ENCODE results near the gene EGFL6. TPM values are rescaled to one million over a fixed set of nuclear protein-coding genes. Genes with fewer than 3 reads are reported as not detected.
A peak's percentile ranks its signal among the peaks of the same experiment; 100 is the strongest.

The EGFL6 gene
- not detected in 2 replicates for total RNA-seq (2014; rRNA removed; shearing (Covaris generic))
- not detected in 2 replicates for total RNA-seq (2022)
- percentile 6 among the genes with signal in this experiment for Bru-seq, nascent RNA
- percentile 6 among the genes with signal in this experiment for BruChase-seq, experiment 1, labeled RNA remaining after a 6-hour chase
- not detected for BruChase-seq, experiment 2, labeled RNA remaining after a 2-hour chase
- long read RNA-seq = 0 reads

- POLR2A ChIA-PET = interaction anchor here (0.9 kb wide), 1 partner anchor 11 kb away, joined by 3 read pairs; no protein-coding TSS in a partner anchor
Observed at GRCh38 chrX:13569479-13570260, at the start of gene EGFL6. EGFL6 (plus strand) TSS chrX:13569601; CDS start chrX:13569862, 261 bp downstream.

GRCh38 chrX:13520351-13520750 is 49.0 kb upstream of the EGFL6 start:
- Histone ChIP-seq H2AFZ (ENCODE audit: low read length) (no peak overlapping the region), H3K9me2 (ENCODE audit: insufficient read depth, low read length) (no peaks in the 10 kb centered on the region), H3K4me2 (ENCODE audit: low read length) (no peak overlapping the region), H3K4me1 (ENCODE audit: insufficient read depth, low read length, poor library complexity, severe bottlenecking) (no peaks in the 10 kb centered on the region), H3K27ac (ENCODE audit: low read depth, low read length, poor library complexity, severe bottlenecking) (no peak overlapping the region), H3K4me3 (ENCODE audit: low read depth, low read length, poor library complexity, severe bottlenecking) (no peak overlapping the region), H4K20me1 (ENCODE audit: insufficient read depth, low read length) (no peaks in the 10 kb centered on the region), H3K36me3 (ENCODE audit: insufficient read depth, low read length) (no peaks in the 10 kb centered on the region), H3K79me2 (ENCODE audit: insufficient read depth, low read depth, low read length) (no peaks in the 10 kb centered on the region), H3K9me3 (ENCODE audit: low read length) (no peaks in the 10 kb centered on the region)
- BruUV-seq (replicated peaks) = no TSS peak
- ChIA-PET CTCF (ENCODE audit: unreplicated experiment) (no interaction called here), POLR2A (interaction anchor here (1.4 kb wide), 1 partner anchor 33 kb away, joined by 3 read pairs; no protein-coding TSS in a partner anchor)
- no peak for DNase-seq (ENCODE audit: low spot score)
- intact Hi-C loops (cut with micrococcal nuclease; ENCODE audit: unreplicated experiment) = no loop called here
- TF ChIP-seq EZH2phosphoT487 (IDR thresholded peaks at IDR 0.05; ENCODE audit: borderline replicate concordance, low read depth, low read length) (no peak), CTCF (conservative IDR thresholded peaks at IDR 0.05; ENCODE audit: low read length) (no peak)

More at GRCh38 chrX:13569479-13570260, at the start of gene EGFL6:
- Histone ChIP-seq H3K79me2 (ENCODE audit: insufficient read depth, low read depth, low read length) (no peaks in the 10 kb centered on the region), H4K20me1 (ENCODE audit: insufficient read depth, low read length) (no peaks in the 10 kb centered on the region), H3K4me2 (ENCODE audit: low read length) (no peak within 1 kb of the TSS), H3K4me1 (ENCODE audit: insufficient read depth, low read length, poor library complexity, severe bottlenecking) (no peaks in the 10 kb centered on the region), H2AFZ (ENCODE audit: low read length) (no peak within 1 kb of the TSS), H3K4me3 (ENCODE audit: low read depth, low read length, poor library complexity, severe bottlenecking) (no peak within 1 kb of the TSS), H3K27ac (ENCODE audit: low read depth, low read length, poor library complexity, severe bottlenecking) (no peak within 1 kb of the TSS), H3K36me3 (ENCODE audit: insufficient read depth, low read length) (no peaks in the 10 kb centered on the region), H3K9me2 (ENCODE audit: insufficient read depth, low read length) (no peaks in the 10 kb centered on the region), H3K9me3 (ENCODE audit: low read length) (no peaks in the 10 kb centered on the region)
- no peak for DNase-seq (ENCODE audit: low spot score)
- intact Hi-C loops (cut with micrococcal nuclease; ENCODE audit: unreplicated experiment) = no loop called here
- no TSS peak for BruUV-seq (replicated peaks)
- no peak for TF ChIP-seq EZH2phosphoT487 (IDR thresholded peaks at IDR 0.05; ENCODE audit: borderline replicate concordance, low read depth, low read length)
- TF ChIP-seq CTCF (conservative IDR thresholded peaks at IDR 0.05; ENCODE audit: low read length) = no peak
- CTCF ChIA-PET (ENCODE audit: unreplicated experiment) = no interaction called here

- no peaks in the 10 kb centered on the region for H3K36me3 ChIP-seq (ENCODE audit: insufficient read depth, low read length)
- H3K27ac ChIP-seq (ENCODE audit: low read depth, low read length, poor library complexity, severe bottlenecking) = no peak overlapping the region
- H3K9me2 ChIP-seq (ENCODE audit: insufficient read depth, low read length) = no peaks in the 10 kb centered on the region
- H3K4me3 ChIP-seq (ENCODE audit: low read depth, low read length, poor library complexity, severe bottlenecking) = no peak overlapping the region
- no peak overlapping the region for H2AFZ ChIP-seq (ENCODE audit: low read length)
- no peak overlapping the region for H3K4me2 ChIP-seq (ENCODE audit: low read length)
- POLR2A ChIA-PET = interaction anchor here (0.9 to 1.4 kb wide), 2 partner anchors 13 to 33 kb away, joined by 3 read pairs; no protein-coding TSS in a partner anchor
- no peak for DNase-seq (ENCODE audit: low spot score)
- no peaks in the 10 kb centered on the region for H3K4me1 ChIP-seq (ENCODE audit: insufficient read depth, low read length, poor library complexity, severe bottlenecking)
- no TSS peak for BruUV-seq (replicated peaks)
- no peaks in the 10 kb centered on the region for H4K20me1 ChIP-seq (ENCODE audit: insufficient read depth, low read length)
- no peaks in the 10 kb centered on the region for H3K9me3 ChIP-seq (ENCODE audit: low read length)
- no peaks in the 10 kb centered on the region for H3K79me2 ChIP-seq (ENCODE audit: insufficient read depth, low read depth, low read length)
- intact Hi-C loops (cut with micrococcal nuclease; ENCODE audit: unreplicated experiment) = no loop called here
- CTCF ChIA-PET (ENCODE audit: unreplicated experiment) = no interaction called here
- TF ChIP-seq CTCF (conservative IDR thresholded peaks at IDR 0.05; ENCODE audit: low read length) (no peak), EZH2phosphoT487 (IDR thresholded peaks at IDR 0.05; ENCODE audit: borderline replicate concordance, low read depth, low read length) (no peak)
Observed at GRCh38 chrX:13520936-13521335, 48.5 kb upstream of the EGFL6 start.

All from OCI-LY7 (cell line).